Upper lobe of left lung (tissue), 6 donors: ENCODE measurements around the gene GLMP. TPM values are rescaled to one million over a fixed set of nuclear protein-coding genes. Genes with fewer than 3 reads are reported as not detected.
"Not testable (repeated sequence)": the region's sequence is repeated elsewhere in the genome, so short reads cannot be mapped to it uniquely, and the experiment has no call there.

ENCODE experiments used
- ATAC-seq, 2 donors: fragments of 200-7000 bp; cut with Tn5 transposase; one replicate each; pipeline ENCODE4 v1.9.1; 2022; ENCODE audit warnings: mild to moderate bottlenecking in 2 of 2, moderate library complexity in 2 of 2; ENCODE audit not compliant: low FRiP score in 2 of 2
- DNase-seq, 2 donors: peaks; one replicate each; pipeline ENCODE4 v3.0.0-alpha.2; 2019 to 2020
- H3K27ac ChIP-seq, 4 donors: fragments of 200-600 bp; sonication (generic); one replicate each; pipeline ENCODE4 v1.5.1; 2016 to 2019
- H3K27me3 ChIP-seq, 4 donors: fragments of 200-600 bp; sonication (generic); one replicate each; pipeline ENCODE4 v1.5.1; 2017 to 2019
- H3K36me3 ChIP-seq, 4 donors: fragments of 200-600 bp; sonication (generic); one replicate each; pipeline ENCODE4 v1.5.1; 2016 to 2019
- H3K4me1 ChIP-seq, 4 donors: fragments of 200-600 bp; sonication (generic); one replicate each; pipeline ENCODE4 v1.5.1; 2018 to 2019
- H3K4me3 ChIP-seq, 4 donors: fragments of 200-600 bp; sonication (generic); one replicate each; pipeline ENCODE4 v1.5.1; 2017 to 2019; ENCODE audit warnings: mild to moderate bottlenecking in 2 of 4, moderate library complexity in 1 of 4
- H3K9me3 ChIP-seq, 4 donors: fragments of 200-600 bp; sonication (generic); one replicate each; pipeline ENCODE4 v1.5.1; 2018 to 2019
- CTCF ChIP-seq, 6 experiments: fragments of 450-650 bp in 4 of 6; fragments of 200-600 bp in 2 of 6; sonication (generic) in 2 of 6; IDR thresholded peaks; one replicate each; pipeline ENCODE4 v1.5.1; 2016 to 2019; ENCODE audit warnings: antibody characterized with exemption in 6 of 6
- EP300 ChIP-seq, 4 donors: sonication (generic); formaldehyde crosslinking; IDR thresholded peaks; one replicate each; pipeline ENCODE4 v1.5.1; 2017; ENCODE audit warnings: antibody characterized with exemption in 4 of 4, control low read depth in 2 of 4
- POLR2A ChIP-seq, 4 donors: fragments of 450-650 bp; IDR thresholded peaks; one replicate each; pipeline ENCODE4 v1.5.1; 2016 to 2017; ENCODE audit warnings: antibody characterized with exemption in 4 of 4, mild to moderate bottlenecking in 2 of 4
- POLR2AphosphoS5 ChIP-seq, 2 donors: sonication (generic); formaldehyde crosslinking; IDR thresholded peaks; one replicate each; pipeline ENCODE4 v1.5.1; 2017; ENCODE audit warnings: antibody characterized with exemption in 2 of 2
- WGBS, 2 donors: methylation state at CpG; one replicate each; pipeline ENCODE4 v1.1.5; 2017 to 2018; 5-methylcytosine and 5-hydroxymethylcytosine counted together
- total RNA-seq, 6 donors: library from RNA; depleted of rRNA in 4 of 6; stranded (reverse); fragments of >200 nt in 4 of 6; gene quantifications; one replicate each; pipeline versions ENCODE4 v1.1.0 to v1.2.1, GENCODE V29; 2016 to 2021
- donor health status: DM: no; HTN: no; CAD: no; lungs with moderate emphysema.
- donor health status: DM: no; HTN: yes; CAD: no; lungs with severe emphysema.

Gene GLMP
- total RNA-seq, 6 donors from 2014 or later: 22.1 to 80.4 (median 50.9) TPM

- Histone ChIP-seq H3K36me3 (peaks cover 9 to 31% (median 27%) of the 10 kb centered on the region in 4 donors), H3K4me1 (peaks cover 12 to 21% (median 18%) of the 10 kb centered on the region in 4 donors), H3K9me3 (no peaks in the 10 kb centered on the region), H3K27me3 (no peaks in the 10 kb centered on the region), H3K27ac (peak overlapping the region; percentile 63 to 89 (median 73)), H3K4me3 (peak overlapping the region; percentile 71 to 96 (median 78))
- 0% methylated on average over 14 of the region's 14 CpGs for WGBS, 2 donors
- ATAC-seq: peak in 1 of 2 donors; percentile 44
- TF ChIP-seq POLR2A (IDR thresholded peaks at IDR 0.05) (no peak), EP300 (IDR thresholded peaks at IDR 0.05) (no peak), POLR2AphosphoS5 (IDR thresholded peaks at IDR 0.05) (no peak), CTCF (IDR thresholded peaks at IDR 0.05) (no peak)
- DNase-seq: peak in 1 of 2 donors; percentile 25
Measured at GRCh38 chr1:156337888-156338179, 42.4 kb upstream of the GLMP start.

GRCh38 chr1:156337052-156337887 lies 41.8 kb upstream of the GLMP start:
- Histone ChIP-seq H3K36me3 (peaks cover 12 to 36% (median 32%) of the 10 kb centered on the region in 4 donors), H3K9me3 (no peaks in the 10 kb centered on the region), H3K27ac (peak overlapping the region; percentile 63 to 89 (median 73)), H3K4me3 (peak overlapping the region; percentile 71 to 96 (median 78)), H3K4me1 (peaks cover 12 to 21% (median 18%) of the 10 kb centered on the region in 4 donors), H3K27me3 (no peaks in the 10 kb centered on the region)
- WGBS, 2 donors: 36 to 43% methylated on average over 34 of the region's 34 CpGs
- TF ChIP-seq CTCF (IDR thresholded peaks at IDR 0.05) (no peak), EP300 (IDR thresholded peaks at IDR 0.05) (no peak), POLR2A (IDR thresholded peaks at IDR 0.05) (no peak), POLR2AphosphoS5 (IDR thresholded peaks at IDR 0.05) (no peak)
- DNase-seq (no peak), ATAC-seq (no peak)

- H3K27me3 ChIP-seq: no peaks in the 10 kb centered on the region
- DNase-seq: no peak
- TF ChIP-seq EP300 (IDR thresholded peaks at IDR 0.05) (no peak), POLR2A (IDR thresholded peaks at IDR 0.05) (no peak), CTCF (IDR thresholded peaks at IDR 0.05) (no peak), POLR2AphosphoS5 (IDR thresholded peaks at IDR 0.05) (no peak)
Measured at GRCh38 chr1:156336242-156336641, 40.8 kb upstream of the GLMP start.

GRCh38 chr1:156323179-156323578 lies 27.7 kb upstream of the GLMP start:
- not testable (repeated sequence) for ATAC-seq, H3K4me1 ChIP-seq, DNase-seq, H3K4me3 ChIP-seq, H3K27me3 ChIP-seq, H3K9me3 ChIP-seq, H3K27ac ChIP-seq
- 94 to 97% methylated on average over 9 of the region's 9 CpGs for WGBS, 2 donors
- H3K36me3 ChIP-seq: peaks cover 32 to 82% (median 65%) of the 10 kb centered on the region in 4 donors

More at GRCh38 chr1:156336242-156336641, 40.8 kb upstream of the GLMP start:
- WGBS, 2 donors: 87 to 88% methylated on average over 4 of the region's 4 CpGs
- no peak for ATAC-seq
- no peak overlapping the region for H3K27ac ChIP-seq
- peaks cover 12 to 45% (median 43%) of the 10 kb centered on the region in 4 donors for H3K36me3 ChIP-seq
- peak overlapping the region in 1 of 4 donors; percentile 83 for H3K4me3 ChIP-seq
- H3K4me1 ChIP-seq: peaks cover 12 to 21% (median 18%) of the 10 kb centered on the region in 4 donors
- no peaks in the 10 kb centered on the region for H3K9me3 ChIP-seq

- DNase-seq (no peak), ATAC-seq (no peak)
- Histone ChIP-seq H3K9me3 (no peaks in the 10 kb centered on the region), H3K4me3 (no peak overlapping the region), H3K27me3 (no peaks in the 10 kb centered on the region), H3K4me1 (no peaks in the 10 kb centered on the region), H3K27ac (no peak overlapping the region), H3K36me3 (peaks cover 55 to 97% (median 89%) of the 10 kb centered on the region in 4 donors)
- TF ChIP-seq POLR2A (IDR thresholded peaks at IDR 0.05) (no peak), POLR2AphosphoS5 (IDR thresholded peaks at IDR 0.05) (no peak), CTCF (IDR thresholded peaks at IDR 0.05) (no peak), EP300 (IDR thresholded peaks at IDR 0.05) (no peak)
- WGBS, 2 donors: 84 to 85% methylated on average over 3 of the region's 3 CpGs
Measured at GRCh38 chr1:156320560-156320959, 25.1 kb upstream of the GLMP start.
